ENCODE data around the gene DPPA4.
A peak's percentile ranks its signal among the peaks of the same experiment; 100 is the strongest.
"Not testable (repeated sequence)": the region's sequence is repeated elsewhere in the genome, so short reads cannot be mapped to it uniquely, and the experiment has no call there.

DPPA4 gene, protein sequence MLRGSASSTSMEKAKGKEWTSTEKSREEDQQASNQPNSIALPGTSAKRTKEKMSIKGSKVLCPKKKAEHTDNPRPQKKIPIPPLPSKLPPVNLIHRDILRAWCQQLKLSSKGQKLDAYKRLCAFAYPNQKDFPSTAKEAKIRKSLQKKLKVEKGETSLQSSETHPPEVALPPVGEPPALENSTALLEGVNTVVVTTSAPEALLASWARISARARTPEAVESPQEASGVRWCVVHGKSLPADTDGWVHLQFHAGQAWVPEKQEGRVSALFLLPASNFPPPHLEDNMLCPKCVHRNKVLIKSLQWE

DNA sequence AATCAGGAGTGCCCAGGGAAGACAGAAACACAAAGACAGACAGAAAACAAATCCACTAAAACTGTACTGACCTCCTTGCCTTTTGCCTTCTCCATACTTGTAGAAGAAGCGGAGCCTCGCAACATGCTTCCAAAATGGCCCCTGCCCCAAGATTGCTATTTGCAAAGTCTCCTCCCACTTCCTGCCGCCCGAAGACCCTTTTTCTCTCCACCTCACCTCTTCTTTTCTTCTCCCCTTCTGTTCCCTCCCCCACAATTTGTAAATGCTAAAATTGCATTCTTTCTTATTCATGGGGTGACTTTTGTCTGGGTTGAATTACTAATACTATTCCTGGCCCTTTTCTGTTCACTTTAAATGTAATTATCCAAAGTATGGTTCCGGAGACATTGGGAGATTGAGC is at the start of gene DPPA4:
Gene DPPA4 (minus strand): TSS at position 154 of the 400 bp plus-strand sequence. CDS start 29 bp downstream, at position 125.
- DNase-seq (ENCODE audit: low read depth), result no peak

- DNase-seq (ENCODE audit: low read depth), result no peak
These were observed 48.3 kb upstream of the DPPA4 start for GRCh38 chr3:109385442-109386318.

DNA sequence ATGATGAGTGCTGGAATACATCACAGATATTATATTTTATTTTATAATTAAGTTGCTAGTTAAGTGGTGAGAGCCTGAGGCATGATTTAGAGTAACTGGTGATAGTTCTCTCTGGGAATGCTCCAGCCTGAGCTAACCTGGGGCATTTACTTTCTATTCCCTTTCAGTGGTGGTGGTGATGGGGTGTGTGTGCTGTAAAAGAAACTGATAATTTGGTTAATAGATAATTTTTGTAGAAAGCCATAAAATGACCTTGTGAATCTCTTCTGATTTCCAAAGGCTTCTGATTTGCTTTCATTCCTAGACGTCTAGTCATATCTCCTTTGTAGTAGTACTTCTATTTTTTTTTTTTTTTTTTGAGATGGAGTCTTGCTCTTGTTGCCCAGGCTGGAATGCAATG is 46.8 kb upstream of the DPPA4 start:
- DNase-seq (ENCODE audit: low read depth), result no peak

DNA sequence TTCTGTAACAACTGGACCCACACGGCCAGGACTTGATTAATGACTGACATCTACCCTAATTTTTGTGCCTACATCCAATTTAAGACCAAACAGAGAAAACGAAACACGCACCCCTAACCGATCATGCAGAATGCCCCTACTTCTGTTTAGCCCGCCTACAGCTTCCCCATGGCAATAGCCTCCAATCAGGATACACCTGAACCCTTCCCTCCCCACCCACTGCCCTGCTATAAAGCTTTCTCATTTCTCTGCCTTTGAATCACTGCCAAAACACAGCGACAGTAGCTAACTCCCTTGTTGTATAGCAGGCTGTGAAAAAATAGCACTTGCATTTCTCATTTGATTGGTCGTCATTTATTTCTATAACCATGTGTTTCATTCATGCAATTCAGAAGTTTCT is 45.2 kb upstream of the DPPA4 start:
- no peak for DNase-seq (ENCODE audit: low read depth)

DNA sequence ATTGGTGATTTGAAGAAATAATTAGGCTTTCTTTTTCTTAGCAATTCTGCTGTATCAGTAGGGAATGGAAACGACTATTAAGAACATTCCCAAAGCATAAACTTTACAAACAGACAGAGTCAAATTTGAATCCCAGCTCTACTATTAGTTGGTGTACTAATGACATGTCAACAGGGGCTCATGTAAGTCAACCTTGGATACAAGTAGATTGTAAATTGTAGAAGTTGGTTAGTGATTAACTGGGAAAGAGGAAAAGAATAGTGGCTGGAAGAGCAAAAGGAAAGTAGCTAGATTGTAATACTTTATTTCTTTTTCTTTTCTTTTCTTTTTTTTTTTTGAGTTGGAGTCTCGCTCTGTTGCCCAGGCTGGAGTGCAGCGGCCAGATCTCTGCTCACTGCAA is 38.6 kb upstream of the DPPA4 start:
- no peak for DNase-seq (ENCODE audit: low read depth)

GRCh38 chr3:109374434-109374833 is 37.1 kb upstream of the DPPA4 start:
- DNase-seq (ENCODE audit: low read depth), result not testable (repeated sequence)

- DNase-seq (ENCODE audit: low read depth), result no peak
These were observed 36.6 kb upstream of the DPPA4 start for GRCh38 chr3:109373933-109374332.

DNA sequence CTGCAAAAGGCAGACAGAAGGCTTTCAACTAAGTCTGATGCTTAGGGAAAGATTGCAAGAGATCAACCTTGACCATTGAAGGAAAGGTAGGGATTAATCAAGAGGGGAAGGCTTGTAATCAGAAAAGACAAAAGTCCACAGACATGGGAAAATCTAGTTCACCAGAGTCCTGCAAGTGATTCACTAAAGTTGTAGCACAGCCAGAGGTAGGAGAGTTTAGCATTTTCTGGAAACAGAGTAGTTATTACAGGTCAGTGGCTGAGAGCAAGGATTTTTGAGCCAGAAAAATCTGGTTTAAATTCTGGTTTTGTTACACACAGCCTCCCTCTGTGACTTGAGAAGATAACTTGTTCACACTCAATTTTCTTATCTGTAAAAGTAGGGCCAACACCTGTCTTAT is 35.3 kb upstream of the DPPA4 start:
- no peak for DNase-seq (ENCODE audit: low read depth)

GRCh38 chr3:109369510-109369909 is 32.2 kb upstream of the DPPA4 start:
- peak; percentile 9 for DNase-seq (ENCODE audit: low read depth)

DNA sequence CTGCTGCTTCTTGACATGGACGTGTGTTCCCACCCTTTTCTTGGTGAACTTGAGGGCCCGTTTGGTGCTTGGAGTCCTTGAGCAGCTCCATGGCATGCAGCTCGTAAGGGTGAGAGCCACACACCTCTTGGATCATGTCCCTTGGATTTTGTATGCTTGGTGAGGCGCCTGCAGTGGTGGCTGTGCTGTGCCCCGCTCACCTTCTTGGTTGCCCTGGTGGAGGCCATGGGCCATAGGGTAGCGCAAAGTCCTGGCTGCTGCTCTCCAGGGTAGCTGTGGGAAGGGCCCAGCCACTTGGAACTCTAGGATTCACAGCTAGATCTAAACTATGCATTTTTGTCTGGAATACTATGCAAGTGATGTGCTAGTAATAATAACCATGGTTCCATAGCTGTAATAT is 26.7 kb upstream of the DPPA4 start:
- no peak for DNase-seq (ENCODE audit: low read depth)

DNA sequence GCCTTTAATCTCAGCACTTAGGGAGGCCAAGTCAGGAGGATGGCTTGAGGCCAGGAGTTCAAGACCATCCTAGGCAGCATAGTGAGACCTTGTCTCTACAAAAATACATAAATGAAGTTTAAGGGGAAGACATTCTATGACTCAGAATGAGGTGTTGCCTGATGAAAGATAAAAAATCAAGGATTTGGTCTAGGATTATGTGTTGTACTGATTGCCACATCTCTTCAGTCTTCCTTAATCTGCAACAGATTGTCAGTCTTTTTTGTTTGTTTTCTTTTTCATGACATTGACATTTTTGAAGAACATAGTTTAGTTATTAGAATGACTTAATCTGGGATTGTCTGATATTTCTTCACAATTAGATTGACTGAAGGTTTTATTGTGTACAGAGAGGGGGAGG is 26.3 kb upstream of the DPPA4 start:
- DNase-seq (ENCODE audit: low read depth), result peak; percentile 28

DNA sequence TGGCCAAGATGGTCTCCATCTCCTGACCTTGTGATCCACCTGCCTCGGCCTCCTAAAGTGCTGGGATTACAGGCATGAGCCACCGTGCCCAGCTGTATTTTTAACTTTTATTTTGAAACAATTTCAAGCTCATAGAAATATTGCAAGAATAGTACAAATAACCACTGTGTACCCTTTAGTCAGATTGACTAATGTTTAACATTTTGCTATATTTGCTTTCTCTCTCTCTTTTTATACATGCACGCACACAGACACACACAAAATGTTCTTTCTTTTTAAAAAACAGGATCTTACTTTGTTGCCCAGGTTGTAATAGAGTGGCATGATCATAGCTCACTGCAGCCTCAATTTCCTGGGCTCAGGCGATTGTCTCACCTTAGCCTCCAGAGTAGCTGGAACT is 25.5 kb upstream of the DPPA4 start:
- DNase-seq (ENCODE audit: low read depth), result no peak

- not testable (repeated sequence) for DNase-seq (ENCODE audit: low read depth)
These were observed 21.5 kb upstream of the DPPA4 start for GRCh38 chr3:109358809-109359208.

- no peak for DNase-seq (ENCODE audit: low read depth)
These were observed 19.3 kb upstream of the DPPA4 start for GRCh38 chr3:109356442-109357155.

DNA sequence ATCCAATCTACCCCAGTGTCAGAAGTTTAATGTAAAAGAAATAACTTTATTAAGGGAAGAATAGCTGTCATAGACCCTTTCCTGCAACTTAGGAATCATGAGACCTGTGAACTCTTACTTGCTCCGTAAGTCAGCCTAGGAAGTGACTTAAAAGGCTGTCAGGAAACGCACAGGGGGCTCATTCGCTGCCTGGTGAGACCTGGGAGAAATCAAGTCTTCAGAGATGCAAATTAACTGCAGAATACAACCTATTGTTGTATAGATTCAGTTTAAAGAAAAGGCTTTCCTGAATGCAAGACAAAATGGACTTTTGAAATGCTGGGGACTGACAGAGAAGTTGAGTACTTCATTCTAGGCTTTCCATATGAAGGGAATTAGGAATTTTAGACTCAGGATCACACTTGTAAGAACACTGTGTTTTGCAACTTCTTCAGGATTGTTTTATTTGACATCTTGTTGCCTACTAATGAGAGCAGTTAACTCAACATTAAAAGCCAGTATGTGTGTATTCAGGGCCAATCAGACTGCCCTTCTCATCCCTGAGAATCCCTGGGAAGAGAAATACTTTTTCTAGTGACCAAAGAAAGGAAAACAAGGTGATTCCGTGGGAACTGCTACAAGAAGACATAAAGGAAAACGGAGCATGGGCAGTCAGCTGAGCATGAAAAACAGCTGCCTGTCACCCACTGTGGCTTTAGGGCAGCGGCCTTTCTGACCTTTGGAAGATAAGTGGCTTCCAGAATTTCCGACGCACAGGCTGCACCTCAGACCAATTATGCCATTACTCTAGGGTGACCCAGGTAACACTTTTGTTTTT is 18.5 kb upstream of the DPPA4 start:
- no peak for DNase-seq (ENCODE audit: low read depth)

DNA sequence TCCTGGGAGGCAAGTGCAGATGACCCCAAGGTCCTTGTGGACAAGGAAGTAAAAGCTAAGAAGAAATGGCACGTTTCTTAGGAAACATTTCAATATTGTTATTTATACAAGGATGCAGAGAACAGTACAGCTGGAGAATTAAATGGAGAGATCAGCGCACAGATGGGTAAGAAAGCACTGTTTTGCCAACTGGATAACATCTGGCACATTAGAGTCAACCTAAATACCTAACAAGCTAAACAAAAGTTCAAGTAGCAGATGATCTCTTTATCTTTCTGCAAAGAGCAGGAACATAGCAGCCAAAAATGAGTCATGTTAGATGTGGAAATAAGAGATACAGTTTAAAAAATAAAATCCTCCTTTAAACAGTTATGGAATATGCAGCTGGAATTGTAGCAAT is 15.7 kb upstream of the DPPA4 start:
- DNase-seq (ENCODE audit: low read depth), result peak; percentile 35

DNA sequence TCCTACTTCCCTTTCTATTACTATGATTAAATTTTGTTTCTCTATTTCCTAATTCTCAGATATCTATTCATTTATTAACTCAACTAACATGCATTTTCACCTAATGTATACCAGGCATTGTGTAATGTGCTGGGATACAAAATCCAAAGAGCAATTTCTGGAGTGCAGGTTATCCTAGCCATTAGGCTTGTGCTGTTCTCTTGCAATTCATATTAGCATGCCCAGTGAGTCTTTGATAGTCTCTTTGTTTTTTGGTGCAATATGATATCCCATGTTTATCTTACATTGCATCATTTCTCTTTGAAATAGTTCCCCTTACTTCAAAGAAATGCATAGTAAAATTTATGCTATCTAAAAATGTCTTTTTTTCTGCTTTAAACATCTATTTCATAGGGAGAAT is 13.9 kb upstream of the DPPA4 start:
- peak; percentile 15 for DNase-seq (ENCODE audit: low read depth)

- DNase-seq (ENCODE audit: low read depth), result peak; percentile 52
These were observed 9.5 kb upstream of the DPPA4 start for GRCh38 chr3:109346770-109347295.

- no peak for DNase-seq (ENCODE audit: low read depth)
These were observed 8.8 kb upstream of the DPPA4 start for GRCh38 chr3:109346099-109346498.

DNA sequence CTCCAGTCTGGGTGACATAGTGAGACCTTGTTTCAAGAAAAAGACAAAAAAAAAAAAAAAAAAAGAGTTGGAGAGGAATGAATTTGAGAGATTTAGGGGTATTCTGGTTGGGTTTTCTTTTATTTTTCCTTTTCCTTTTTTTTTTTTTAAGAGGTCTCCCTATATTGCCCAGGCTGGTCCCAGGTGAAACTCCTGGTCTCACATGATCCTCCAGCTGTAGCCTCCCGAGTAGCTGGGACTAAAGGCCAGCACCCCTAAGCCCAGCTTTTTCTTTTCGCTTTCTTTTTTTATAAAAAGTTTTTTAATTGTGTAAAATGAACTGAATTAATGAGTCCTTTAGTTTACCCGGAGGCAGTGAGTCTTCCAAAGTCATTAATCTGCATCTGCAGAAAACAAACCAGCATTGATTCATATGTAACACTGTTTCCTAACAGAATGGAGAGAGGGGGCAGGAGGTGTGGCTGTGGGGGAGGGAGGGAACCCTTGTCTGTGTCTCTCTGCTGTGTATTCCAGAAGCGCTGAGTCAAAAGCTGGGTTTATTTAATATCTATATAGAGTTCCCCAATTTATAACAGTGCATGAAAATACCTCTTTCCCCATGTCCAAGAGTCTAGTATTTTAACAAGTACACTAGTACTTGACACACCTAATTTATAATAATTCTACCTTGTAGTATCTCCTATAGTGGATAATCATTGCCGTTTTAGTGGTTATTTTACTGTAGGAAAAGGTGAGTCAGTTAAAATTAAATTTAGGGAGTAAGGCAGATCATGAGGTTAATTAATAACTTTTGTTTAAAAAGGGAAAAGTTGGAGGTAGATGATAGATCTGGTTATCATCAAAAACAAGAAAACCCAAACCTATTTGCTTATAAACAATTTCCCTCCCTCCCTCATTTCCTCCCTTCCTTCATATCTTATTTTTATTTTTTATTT is 2.6 kb upstream of the DPPA4 start:
- no peak for DNase-seq (ENCODE audit: low read depth)
